ENCODE results near the gene TNFRSF12A.

GRCh38 chr16:3017344-3017743, 2.8 kb upstream of the TNFRSF12A start:
- TF ChIP-seq EWSR1 (IDR thresholded peaks at IDR 0.05; ENCODE audit: borderline replicate concordance, low read depth, partially characterized antibody) (no peak), JUN (IDR thresholded peaks at IDR 0.05; ENCODE audit: borderline replicate concordance, low read depth, low read length) (no peak), JUN (CRISPR knock-in tag; IDR thresholded peaks at IDR 0.05; ENCODE audit: borderline replicate concordance) (no peak)

Data from K562 (cell line).